ENCODE data around the gene STXBP4.

DNA sequence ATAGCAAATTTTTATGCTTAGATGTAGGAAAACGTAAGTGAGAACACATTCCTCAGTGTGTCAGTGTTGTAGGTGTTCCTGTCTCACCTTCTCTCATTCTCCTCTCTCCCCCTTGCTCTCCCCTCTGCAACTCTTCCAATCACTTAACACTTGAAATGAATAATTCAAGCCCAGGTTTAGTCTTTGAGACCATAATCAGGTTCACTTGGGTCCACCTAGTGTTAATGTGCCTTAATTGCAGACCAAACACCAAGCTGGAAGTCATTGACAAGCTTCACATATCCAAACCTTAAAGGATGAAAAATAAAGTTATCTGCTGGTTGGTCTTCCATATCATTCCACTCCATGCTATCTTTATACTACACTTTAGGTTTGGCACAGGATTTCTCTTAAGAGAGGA, 37.0 kb downstream of the STXBP4 start:
- TF ChIP-seq, protein P1, sequence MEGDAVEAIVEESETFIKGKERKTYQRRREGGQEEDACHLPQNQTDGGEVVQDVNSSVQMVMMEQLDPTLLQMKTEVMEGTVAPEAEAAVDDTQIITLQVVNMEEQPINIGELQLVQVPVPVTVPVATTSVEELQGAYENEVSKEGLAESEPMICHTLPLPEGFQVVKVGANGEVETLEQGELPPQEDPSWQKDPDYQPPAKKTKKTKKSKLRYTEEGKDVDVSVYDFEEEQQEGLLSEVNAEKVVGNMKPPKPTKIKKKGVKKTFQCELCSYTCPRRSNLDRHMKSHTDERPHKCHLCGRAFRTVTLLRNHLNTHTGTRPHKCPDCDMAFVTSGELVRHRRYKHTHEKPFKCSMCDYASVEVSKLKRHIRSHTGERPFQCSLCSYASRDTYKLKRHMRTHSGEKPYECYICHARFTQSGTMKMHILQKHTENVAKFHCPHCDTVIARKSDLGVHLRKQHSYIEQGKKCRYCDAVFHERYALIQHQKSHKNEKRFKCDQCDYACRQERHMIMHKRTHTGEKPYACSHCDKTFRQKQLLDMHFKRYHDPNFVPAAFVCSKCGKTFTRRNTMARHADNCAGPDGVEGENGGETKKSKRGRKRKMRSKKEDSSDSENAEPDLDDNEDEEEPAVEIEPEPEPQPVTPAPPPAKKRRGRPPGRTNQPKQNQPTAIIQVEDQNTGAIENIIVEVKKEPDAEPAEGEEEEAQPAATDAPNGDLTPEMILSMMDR (IDR thresholded peaks at IDR 0.05): peak in 4 of 6 experiments; percentile 22 to 54 (median 46)
- no peak for TF ChIP-seq POLR2A (IDR thresholded peaks at IDR 0.05)
